Peyer's patch (tissue), 4 donors: Measurements from ENCODE around the gene PLPP1. TPM values are rescaled to one million over a fixed set of nuclear protein-coding genes. Genes with fewer than 3 reads are reported as not detected.

Source experiments
- DNase-seq, 3 donors: peaks; one replicate each; pipeline ENCODE4 v3.0.0-alpha.2; 2017 to 2019
- H3K27ac ChIP-seq, 4 donors: fragments of 200-600 bp; sonication (generic); one replicate each; pipeline ENCODE4 v1.5.1; 2016 to 2019
- H3K27me3 ChIP-seq, 2 donors: fragments of 200-600 bp; sonication (generic); one replicate each; pipeline ENCODE4 v1.5.1; 2019
- H3K36me3 ChIP-seq, 3 donors: fragments of 200-600 bp; sonication (generic); one replicate each; pipeline ENCODE4 v1.5.1; 2016 to 2019
- H3K4me1 ChIP-seq, 4 donors: fragments of 200-600 bp; sonication (generic); one replicate each; pipeline ENCODE4 v1.5.1; 2016 to 2019
- H3K4me3 ChIP-seq, 4 donors: fragments of 200-600 bp; sonication (generic); 1 replicate in 3 of 4; 2 replicates in 1 of 4; pipeline ENCODE4 v1.5.1; 2016 to 2019; ENCODE audit warnings: mild to moderate bottlenecking in 1 of 4
- H3K9me3 ChIP-seq, 4 donors: fragments of 200-600 bp; sonication (generic); one replicate each; pipeline ENCODE4 v1.5.1; 2016 to 2019; ENCODE audit warnings: mild to moderate bottlenecking in 1 of 4
- CTCF ChIP-seq, 6 experiments: fragments of 450-650 bp in 4 of 6; fragments of 200-600 bp in 2 of 6; sonication (generic) in 1 of 6; IDR thresholded peaks; one replicate each; pipeline ENCODE4 v1.5.1; 2017 to 2019; ENCODE audit warnings: antibody characterized with exemption in 6 of 6, mild to moderate bottlenecking in 3 of 6, moderate library complexity in 1 of 6
- POLR2A ChIP-seq, 2 donors: fragments of 450-650 bp; IDR thresholded peaks; one replicate each; pipeline ENCODE4 v1.5.1; 2017; ENCODE audit warnings: antibody characterized with exemption in 2 of 2, mild to moderate bottlenecking in 2 of 2, moderate library complexity in 2 of 2
- total RNA-seq, 4 donors: library from RNA; depleted of rRNA; stranded (reverse); fragments of >200 nt; gene quantifications; one replicate each; pipeline ENCODE4 v1.1.0, GENCODE V29; 2016

Gene PLPP1
- total RNA-seq, 4 donors from 2014 or later: 60.2 to 190 (median 115) TPM

GRCh38 chr5:55456216-55456895 lies 78.4 kb downstream of the PLPP1 start:
- H3K27me3 ChIP-seq: no peaks in the 10 kb centered on the region
- no peaks in the 10 kb centered on the region for H3K9me3 ChIP-seq
- H3K4me1 ChIP-seq: no peaks in the 10 kb centered on the region
- no peak overlapping the region for H3K4me3 ChIP-seq
- TF ChIP-seq POLR2A (IDR thresholded peaks at IDR 0.05) (no peak), CTCF (IDR thresholded peaks at IDR 0.05) (no peak)
- H3K27ac ChIP-seq: no peak overlapping the region
- no peak for DNase-seq
- H3K36me3 ChIP-seq: no peaks in the 10 kb centered on the region

- DNase-seq: no peak
- TF ChIP-seq POLR2A (IDR thresholded peaks at IDR 0.05): no peak
- no peak for TF ChIP-seq CTCF (IDR thresholded peaks at IDR 0.05)
- Histone ChIP-seq H3K27ac (no peak overlapping the region), H3K4me3 (no peak overlapping the region), H3K27me3 (no peaks in the 10 kb centered on the region), H3K36me3 (no peaks in the 10 kb centered on the region), H3K4me1 (no peaks in the 10 kb centered on the region), H3K9me3 (no peaks in the 10 kb centered on the region)
Measured at GRCh38 chr5:55454282-55454681, 80.5 kb downstream of the PLPP1 start.

- no peak for TF ChIP-seq CTCF (IDR thresholded peaks at IDR 0.05)
- TF ChIP-seq POLR2A (IDR thresholded peaks at IDR 0.05): no peak
- H3K36me3 ChIP-seq: no peaks in the 10 kb centered on the region
- no peak overlapping the region for H3K27ac ChIP-seq
- no peak overlapping the region for H3K4me3 ChIP-seq
- no peaks in the 10 kb centered on the region for H3K9me3 ChIP-seq
- H3K27me3 ChIP-seq: no peaks in the 10 kb centered on the region
- H3K4me1 ChIP-seq: no peaks in the 10 kb centered on the region
- DNase-seq: no peak
Measured at GRCh38 chr5:55453211-55453610, 81.6 kb downstream of the PLPP1 start.

- Histone ChIP-seq H3K36me3 (no peaks in the 10 kb centered on the region), H3K27ac (no peak overlapping the region), H3K4me3 (no peak overlapping the region), H3K9me3 (no peaks in the 10 kb centered on the region), H3K4me1 (peaks cover 0 to 8% (median 0%) of the 10 kb centered on the region in 4 donors), H3K27me3 (no peaks in the 10 kb centered on the region)
- no peak for TF ChIP-seq CTCF (IDR thresholded peaks at IDR 0.05)
- no peak for TF ChIP-seq POLR2A (IDR thresholded peaks at IDR 0.05)
- DNase-seq: no peak
Measured at GRCh38 chr5:55451976-55452375, 82.8 kb downstream of the PLPP1 start.

- Histone ChIP-seq H3K27ac (no peak overlapping the region), H3K4me1 (peaks cover 0 to 8% (median 0%) of the 10 kb centered on the region in 4 donors)
- TF ChIP-seq POLR2A (IDR thresholded peaks at IDR 0.05): no peak
- no peak for TF ChIP-seq CTCF (IDR thresholded peaks at IDR 0.05)
Measured at GRCh38 chr5:55450050-55450765, 84.6 kb downstream of the PLPP1 start.

More at GRCh38 chr5:55450050-55450765, 84.6 kb downstream of the PLPP1 start:
- no peak overlapping the region for H3K4me3 ChIP-seq
- DNase-seq: no peak
- no peaks in the 10 kb centered on the region for H3K27me3 ChIP-seq
- no peaks in the 10 kb centered on the region for H3K9me3 ChIP-seq
- H3K36me3 ChIP-seq: no peaks in the 10 kb centered on the region
